H9 (cell line): ENCODE results near the gene RRP12. TPM values are rescaled to one million over a fixed set of nuclear protein-coding genes. Genes with fewer than 3 reads are reported as not detected.

ENCODE experiments used
- DNase-seq: peaks from one replicate; pipeline ENCODE4 v3.0.0-alpha.2; 2017
- H2AFZ ChIP-seq: one replicate; pipeline ENCODE4 v1.6.1; 2013; ENCODE audit warnings: mild to moderate bottlenecking, low read length, control low read depth, moderate library complexity
- H2AK5ac ChIP-seq: 2 replicates; pipeline ENCODE4 v1.6.1; 2013; ENCODE audit warnings: low read length, control low read depth, mixed read lengths; ENCODE audit not compliant: insufficient read length
- H2BK120ac ChIP-seq: one replicate; pipeline ENCODE4 v1.6.1; 2013; ENCODE audit warnings: low read depth, mild to moderate bottlenecking, low read length, control low read depth, inconsistent platforms; ENCODE audit not compliant: poor library complexity, severe bottlenecking
- H2BK12ac ChIP-seq: 2 replicates; pipeline ENCODE4 v1.6.1; 2013; ENCODE audit warnings: low read length, control low read depth, mixed read lengths, low read depth; ENCODE audit not compliant: insufficient read length
- H2BK15ac ChIP-seq: 2 replicates; pipeline ENCODE4 v1.6.1; 2013; ENCODE audit warnings: low read depth, low read length, control low read depth
- H2BK20ac ChIP-seq: one replicate; pipeline ENCODE4 v1.6.1; 2013; ENCODE audit warnings: low read depth, mild to moderate bottlenecking, low read length, control low read depth, inconsistent platforms; ENCODE audit not compliant: poor library complexity, severe bottlenecking
- H2BK5ac ChIP-seq: 2 replicates; pipeline ENCODE4 v1.6.1; 2013; ENCODE audit warnings: low read length, control low read depth, mixed read lengths; ENCODE audit not compliant: insufficient read length
- H3K14ac ChIP-seq: 2 replicates; pipeline ENCODE4 v1.6.1; 2013; ENCODE audit warnings: low read length, control low read depth; ENCODE audit not compliant: insufficient read depth
- H3K18ac ChIP-seq: 2 replicates; pipeline ENCODE4 v1.6.1; 2013; ENCODE audit warnings: low read depth, mild to moderate bottlenecking, mixed read lengths, low read length, control low read depth; ENCODE audit not compliant: insufficient read length
- H3K23ac ChIP-seq: 2 replicates; pipeline ENCODE4 v1.6.1; 2013; ENCODE audit warnings: low read length, control low read depth, mixed read lengths, low read depth; ENCODE audit not compliant: insufficient read length
- H3K23me2 ChIP-seq: 2 replicates; pipeline ENCODE4 v1.6.1; 2013; ENCODE audit warnings: low read depth, mild to moderate bottlenecking, mixed read lengths, low read length, control low read depth; ENCODE audit not compliant: insufficient read length, poor library complexity, severe bottlenecking
- H3K27ac ChIP-seq: 2 replicates; pipeline ENCODE4 v1.5.1; 2013; ENCODE audit warnings: low read length, control low read depth, mixed read lengths, low read depth; ENCODE audit not compliant: insufficient read length
- H3K27me3 ChIP-seq: 2 replicates; pipeline ENCODE4 v1.6.1; 2013; ENCODE audit warnings: low read length, control low read depth, inconsistent platforms; ENCODE audit not compliant: insufficient read depth
- H3K4ac ChIP-seq: 2 replicates; pipeline ENCODE4 v1.6.1; 2013; ENCODE audit warnings: low read depth, mild to moderate bottlenecking, control low read depth, inconsistent platforms, low read length, moderate library complexity
- H3K4me1 ChIP-seq: 2 replicates; pipeline ENCODE4 v1.6.1; 2013; ENCODE audit warnings: low read length, control low read depth, inconsistent platforms; ENCODE audit not compliant: insufficient read depth
- H3K4me2 ChIP-seq: 2 replicates; pipeline ENCODE4 v1.6.1; 2013; ENCODE audit warnings: low read length, control low read depth, mixed read lengths; ENCODE audit not compliant: insufficient read length, insufficient read depth
- H3K56ac ChIP-seq: 2 replicates; pipeline ENCODE4 v1.6.1; 2013; ENCODE audit warnings: low read depth, mild to moderate bottlenecking, mixed read lengths, low read length, control low read depth; ENCODE audit not compliant: insufficient read length
- H3K79me1 ChIP-seq: 2 replicates; pipeline ENCODE4 v1.6.1; 2013; ENCODE audit warnings: low read depth, mild to moderate bottlenecking, moderate library complexity, low read length, control low read depth, inconsistent platforms; ENCODE audit not compliant: insufficient read depth, poor library complexity, severe bottlenecking
- H3K79me2 ChIP-seq: 2 replicates; pipeline ENCODE4 v1.6.1; 2013; ENCODE audit warnings: low read length, control low read depth, inconsistent platforms; ENCODE audit not compliant: insufficient read depth
- H3K9ac ChIP-seq: 2 replicates; pipeline ENCODE4 v1.6.1; 2013; ENCODE audit warnings: low read length, control low read depth, mixed read lengths; ENCODE audit not compliant: insufficient read length; ENCODE audit errors: extremely low read depth
- H3K9me3 ChIP-seq: one replicate; pipeline ENCODE4 v1.6.1; 2013; ENCODE audit warnings: low read depth, low read length, inconsistent platforms; ENCODE audit not compliant: control insufficient read depth
- H3T11ph ChIP-seq: one replicate; pipeline ENCODE4 v1.6.1; 2013; ENCODE audit warnings: mild to moderate bottlenecking, low read length, control low read depth, inconsistent platforms
- H4K20me1 ChIP-seq: one replicate; pipeline ENCODE4 v1.6.1; 2013; ENCODE audit not compliant: control insufficient read depth, insufficient read length, insufficient read depth
- H4K5ac ChIP-seq: 2 replicates; pipeline ENCODE4 v1.6.1; 2013; ENCODE audit warnings: low read depth, mild to moderate bottlenecking, mixed read lengths, low read length, control low read depth; ENCODE audit not compliant: insufficient read length
- H4K8ac ChIP-seq: replicated peaks from 2 replicates; pipeline ENCODE4 v1.6.1; 2013; ENCODE audit warnings: low read length, control low read depth, mixed read lengths, low read depth; ENCODE audit not compliant: insufficient read length
- H4K91ac ChIP-seq: 2 replicates; pipeline ENCODE4 v1.6.1; 2013; ENCODE audit warnings: low read depth, mild to moderate bottlenecking, moderate library complexity, mixed read lengths, low read length, control low read depth; ENCODE audit not compliant: insufficient read length
- H3K27ac Mint-ChIP-seq, 3 experiments: 2 replicates in 2 of 3; 3 replicates in 1 of 3; pipeline ENCODE4 v1.8.0; 2020 to 2021; ENCODE audit warnings: mixed read lengths in 3 of 3, mild to moderate bottlenecking in 1 of 3, moderate library complexity in 1 of 3
- H3K27me3 Mint-ChIP-seq: 2 replicates; pipeline ENCODE4 v1.8.0; 2021; ENCODE audit warnings: low read depth, mild to moderate bottlenecking, moderate library complexity, mixed read lengths
- H3K36me3 Mint-ChIP-seq, 3 experiments: 2 replicates in 2 of 3; 3 replicates in 1 of 3; pipeline ENCODE4 v1.8.0; 2020 to 2021; ENCODE audit warnings: low read depth in 3 of 3, mixed read lengths in 3 of 3; ENCODE audit not compliant: insufficient read depth in 1 of 3
- H3K4me1 Mint-ChIP-seq, 2 experiments: 2 replicates each; pipeline ENCODE4 v1.8.0; 2020; ENCODE audit warnings: mixed read lengths in 2 of 2
- H3K4me3 Mint-ChIP-seq, 2 experiments: 2 replicates in 1 of 2; 3 replicates in 1 of 2; pipeline ENCODE4 v1.8.0; 2020 to 2021; ENCODE audit warnings: mild to moderate bottlenecking in 2 of 2, mixed read lengths in 2 of 2, moderate library complexity in 1 of 2
- H3K9me3 Mint-ChIP-seq, 2 experiments: 2 replicates in 1 of 2; 3 replicates in 1 of 2; pipeline ENCODE4 v1.8.0; 2020; ENCODE audit warnings: mild to moderate bottlenecking in 2 of 2, mixed read lengths in 2 of 2, moderate library complexity in 1 of 2
- CTCF ChIP-seq: fragments of 200-600 bp; sonication (generic); conservative IDR thresholded peaks from 3 replicates; pipeline ENCODE4 v1.8.0; 2021; ENCODE audit warnings: antibody characterized with exemption, mild to moderate bottlenecking
- WGBS: extraction: QIAGEN DNeasy Blood & Tissue Kit; methylation state at CpG from one replicate; pipeline ENCODE4 v1.1.7; 2013; ENCODE audit warnings: missing lambda C conversion rate, low lambda C conversion rate, mixed read lengths; ENCODE audit not compliant: insufficient read length; ENCODE audit errors: extremely low coverage; 5-methylcytosine and 5-hydroxymethylcytosine counted together
- total RNA-seq: library from RNA; stranded (reverse); gene quantifications from 2 replicates; pipeline ENCODE4 v1.2.1, GENCODE V29; 2021

RRP12 gene
- total RNA-seq, 1 experiment from 2014 or later: 71.6 TPM

- Mint-ChIP-seq H3K27ac (peak within 1 kb of the TSS; percentile 55 to 99 (median 96); a peak in 6 of 7 replicates), H3K4me3 (peak within 1 kb of the TSS; percentile 98 to 99)
These were observed 44.8 kb upstream of the RRP12 start, which contains the start of the genes EXOSC1 and ZDHHC16 for GRCh38 chr10:97445722-97446639. Gene EXOSC1 (minus strand): TSS chr10:97446006. CDS start chr10:97445985, 21 bp downstream. Gene ZDHHC16 (plus strand): TSS chr10:97446175. CDS start chr10:97451676, 5,501 bp downstream.

More at GRCh38 chr10:97445722-97446639, 44.8 kb upstream of the RRP12 start, which contains the start of the genes EXOSC1 and ZDHHC16:
- peak; percentile 24; the same call in 1 of the 3 replicates for TF ChIP-seq CTCF
- no peak within 1 kb of the TSS for H2BK20ac ChIP-seq
- peak within 1 kb of the TSS; percentile 91 for H3K14ac ChIP-seq
- no peak within 1 kb of the TSS for H3K4ac ChIP-seq
- peak within 1 kb of the TSS; percentile 77 for H3K9ac ChIP-seq
- no peak within 1 kb of the TSS for H3K23ac ChIP-seq
- H3K18ac ChIP-seq: peak within 1 kb of the TSS; percentile 76
- no peak within 1 kb of the TSS for H2AFZ ChIP-seq
- Mint-ChIP-seq H3K9me3 (no peaks in the 10 kb centered on the region), H3K36me3 (peaks cover 16 to 34% (median 28%) of the 10 kb centered on the region in 3 experiments), H3K4me1 (peaks cover 16 to 21% of the 10 kb centered on the region in 2 experiments), H3K27me3 (0 out of 2 replicates have a peak, but pooled peaks cover 2% of the 10 kb centered on the region)
- no peaks in the 10 kb centered on the region; the same call in 1 of the 2 replicates for H3K27me3 ChIP-seq
- no peak within 1 kb of the TSS for H3K27ac ChIP-seq
- H3K56ac ChIP-seq: no peak within 1 kb of the TSS
- peaks cover 3% of the 10 kb centered on the region for H3K4me1 ChIP-seq
- H2BK120ac ChIP-seq: no peak within 1 kb of the TSS
- no peak within 1 kb of the TSS for H2BK12ac ChIP-seq
- H2BK5ac ChIP-seq: no peak within 1 kb of the TSS
- H3T11ph ChIP-seq: no peak within 1 kb of the TSS
- no peak within 1 kb of the TSS for H2AK5ac ChIP-seq
- H3K79me2 ChIP-seq: peaks cover 12% of the 10 kb centered on the region; the same call in 1 of the 2 replicates
- no peak within 1 kb of the TSS for H4K8ac ChIP-seq
- H3K4me2 ChIP-seq: peak within 1 kb of the TSS; percentile 96
- no peak within 1 kb of the TSS for H4K5ac ChIP-seq
- H3K23me2 ChIP-seq: peaks cover 12% of the 10 kb centered on the region
- peaks cover 3% of the 10 kb centered on the region for H3K79me1 ChIP-seq
- H4K91ac ChIP-seq: no peak within 1 kb of the TSS
- H3K9me3 ChIP-seq: no peaks in the 10 kb centered on the region
- peak; percentile 97 for DNase-seq
- WGBS: no CpG with 5 or more reads among the region's 66 CpGs
- H4K20me1 ChIP-seq: no peaks in the 10 kb centered on the region
- H2BK15ac ChIP-seq: no peak within 1 kb of the TSS
